HL-60 (cell line): ENCODE measurements around the gene ZNF583.

Experiments used
- DNase-seq, 2 experiments: peaks; one replicate each; pipeline ENCODE4 v3.0.0-alpha.2; 2010 to 2020; ENCODE audit warnings: low read depth in 1 of 2, low spot score in 1 of 2
- H3K27ac ChIP-seq: fragments of 250-450 bp; sonication (Bioruptor Pico); replicated peaks from 2 replicates; pipeline ENCODE4 v1.5.1; 2020; ENCODE audit warnings: mild to moderate bottlenecking, moderate library complexity
- H3K27me3 ChIP-seq: fragments of 250-450 bp; sonication (Bioruptor Pico); 2 replicates; pipeline ENCODE4 v1.5.1; 2021; ENCODE audit warnings: mild to moderate bottlenecking, moderate library complexity; ENCODE audit not compliant: insufficient read depth, poor library complexity, severe bottlenecking
- H3K4me3 ChIP-seq: replicated peaks from 2 replicates; pipeline ENCODE4 v1.5.1; 2011; ENCODE audit warnings: mild to moderate bottlenecking, control low read depth, low read length; ENCODE audit not compliant: insufficient read depth
- GABPA ChIP-seq: IDR thresholded peaks from 2 replicates; pipeline ENCODE4 v1.6.1; 2012; ENCODE audit warnings: low read depth
- POLR2AphosphoS5 ChIP-seq: IDR thresholded peaks from 2 replicates; pipeline ENCODE4 v1.6.1; 2012; ENCODE audit warnings: low read depth
- SPI1 ChIP-seq: IDR thresholded peaks from 2 replicates; pipeline ENCODE4 v1.6.1; 2012; ENCODE audit warnings: low read depth, mild to moderate bottlenecking, borderline replicate concordance
- TF ChIP-seq, protein P1 (sequence below): IDR thresholded peaks from one replicate; pipeline ENCODE4 v1.5.1; 2011; ENCODE audit warnings: low read length, control low read depth, inconsistent platforms; ENCODE audit not compliant: insufficient read depth
- TF ChIP-seq, protein P2 (sequence below): IDR thresholded peaks from 2 replicates; pipeline ENCODE4 v1.6.1; 2012; ENCODE audit warnings: low read depth; ENCODE audit not compliant: insufficient replicate concordance

ZNF583 gene

DNA sequence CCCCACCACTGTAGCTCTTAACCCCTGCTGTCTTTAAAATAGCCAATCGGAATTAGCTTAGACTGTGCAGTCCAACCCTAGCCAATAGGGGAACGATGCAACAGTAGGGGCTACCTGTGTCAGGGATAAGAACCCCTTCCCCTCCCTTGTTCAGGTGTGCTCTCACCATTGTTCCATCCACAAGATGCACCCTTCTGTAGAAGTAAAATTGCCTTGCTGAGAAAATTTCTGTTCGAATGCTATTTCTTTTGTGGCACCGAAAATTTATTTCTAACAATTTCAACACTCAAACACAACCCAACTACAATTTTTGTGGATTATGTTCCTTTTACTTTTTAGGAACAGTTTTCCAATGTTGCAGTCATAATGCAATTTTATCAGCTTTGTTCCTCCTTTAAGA, 3.6 kb upstream of the ZNF583 start:
- no peak overlapping the region for H3K4me3 ChIP-seq
- no peak for DNase-seq
- H3K27me3 ChIP-seq: no peaks in the 10 kb centered on the region
- no peak overlapping the region for H3K27ac ChIP-seq
- TF ChIP-seq SPI1: no peak
- TF ChIP-seq GABPA: no peak
- TF ChIP-seq, protein P1, sequence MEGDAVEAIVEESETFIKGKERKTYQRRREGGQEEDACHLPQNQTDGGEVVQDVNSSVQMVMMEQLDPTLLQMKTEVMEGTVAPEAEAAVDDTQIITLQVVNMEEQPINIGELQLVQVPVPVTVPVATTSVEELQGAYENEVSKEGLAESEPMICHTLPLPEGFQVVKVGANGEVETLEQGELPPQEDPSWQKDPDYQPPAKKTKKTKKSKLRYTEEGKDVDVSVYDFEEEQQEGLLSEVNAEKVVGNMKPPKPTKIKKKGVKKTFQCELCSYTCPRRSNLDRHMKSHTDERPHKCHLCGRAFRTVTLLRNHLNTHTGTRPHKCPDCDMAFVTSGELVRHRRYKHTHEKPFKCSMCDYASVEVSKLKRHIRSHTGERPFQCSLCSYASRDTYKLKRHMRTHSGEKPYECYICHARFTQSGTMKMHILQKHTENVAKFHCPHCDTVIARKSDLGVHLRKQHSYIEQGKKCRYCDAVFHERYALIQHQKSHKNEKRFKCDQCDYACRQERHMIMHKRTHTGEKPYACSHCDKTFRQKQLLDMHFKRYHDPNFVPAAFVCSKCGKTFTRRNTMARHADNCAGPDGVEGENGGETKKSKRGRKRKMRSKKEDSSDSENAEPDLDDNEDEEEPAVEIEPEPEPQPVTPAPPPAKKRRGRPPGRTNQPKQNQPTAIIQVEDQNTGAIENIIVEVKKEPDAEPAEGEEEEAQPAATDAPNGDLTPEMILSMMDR: no peak

DNA sequence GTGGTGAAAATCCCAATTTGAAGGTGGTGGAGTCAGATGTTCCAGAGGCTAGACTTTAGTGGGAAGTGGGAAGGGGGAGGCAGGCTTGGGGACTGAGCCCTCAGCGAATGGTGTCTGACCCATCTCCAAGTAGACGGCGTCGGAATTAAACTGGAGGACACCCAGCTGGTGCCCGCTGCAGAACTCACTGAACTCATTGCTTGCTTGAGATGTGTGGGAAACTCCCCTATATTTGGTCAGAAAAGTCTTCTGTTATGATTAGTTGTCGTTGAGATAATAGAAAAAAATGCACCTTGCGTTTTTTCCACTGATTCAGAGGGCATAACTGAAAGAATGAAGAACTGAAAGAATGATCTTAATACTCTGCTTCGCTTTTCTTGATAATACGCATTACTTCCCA, 871 bp upstream of the ZNF583 start:
- DNase-seq: no peak
- H3K27ac ChIP-seq: peak overlapping the region; percentile 97
- H3K27me3 ChIP-seq: no peaks in the 10 kb centered on the region
- peak overlapping the region; percentile 82 for H3K4me3 ChIP-seq
- TF ChIP-seq POLR2AphosphoS5 (no peak), SPI1 (no peak), GABPA (no peak)
- TF ChIP-seq, protein P2, sequence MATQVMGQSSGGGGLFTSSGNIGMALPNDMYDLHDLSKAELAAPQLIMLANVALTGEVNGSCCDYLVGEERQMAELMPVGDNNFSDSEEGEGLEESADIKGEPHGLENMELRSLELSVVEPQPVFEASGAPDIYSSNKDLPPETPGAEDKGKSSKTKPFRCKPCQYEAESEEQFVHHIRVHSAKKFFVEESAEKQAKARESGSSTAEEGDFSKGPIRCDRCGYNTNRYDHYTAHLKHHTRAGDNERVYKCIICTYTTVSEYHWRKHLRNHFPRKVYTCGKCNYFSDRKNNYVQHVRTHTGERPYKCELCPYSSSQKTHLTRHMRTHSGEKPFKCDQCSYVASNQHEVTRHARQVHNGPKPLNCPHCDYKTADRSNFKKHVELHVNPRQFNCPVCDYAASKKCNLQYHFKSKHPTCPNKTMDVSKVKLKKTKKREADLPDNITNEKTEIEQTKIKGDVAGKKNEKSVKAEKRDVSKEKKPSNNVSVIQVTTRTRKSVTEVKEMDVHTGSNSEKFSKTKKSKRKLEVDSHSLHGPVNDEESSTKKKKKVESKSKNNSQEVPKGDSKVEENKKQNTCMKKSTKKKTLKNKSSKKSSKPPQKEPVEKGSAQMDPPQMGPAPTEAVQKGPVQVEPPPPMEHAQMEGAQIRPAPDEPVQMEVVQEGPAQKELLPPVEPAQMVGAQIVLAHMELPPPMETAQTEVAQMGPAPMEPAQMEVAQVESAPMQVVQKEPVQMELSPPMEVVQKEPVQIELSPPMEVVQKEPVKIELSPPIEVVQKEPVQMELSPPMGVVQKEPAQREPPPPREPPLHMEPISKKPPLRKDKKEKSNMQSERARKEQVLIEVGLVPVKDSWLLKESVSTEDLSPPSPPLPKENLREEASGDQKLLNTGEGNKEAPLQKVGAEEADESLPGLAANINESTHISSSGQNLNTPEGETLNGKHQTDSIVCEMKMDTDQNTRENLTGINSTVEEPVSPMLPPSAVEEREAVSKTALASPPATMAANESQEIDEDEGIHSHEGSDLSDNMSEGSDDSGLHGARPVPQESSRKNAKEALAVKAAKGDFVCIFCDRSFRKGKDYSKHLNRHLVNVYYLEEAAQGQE: no peak
- TF ChIP-seq, protein P1: no peak

DNA sequence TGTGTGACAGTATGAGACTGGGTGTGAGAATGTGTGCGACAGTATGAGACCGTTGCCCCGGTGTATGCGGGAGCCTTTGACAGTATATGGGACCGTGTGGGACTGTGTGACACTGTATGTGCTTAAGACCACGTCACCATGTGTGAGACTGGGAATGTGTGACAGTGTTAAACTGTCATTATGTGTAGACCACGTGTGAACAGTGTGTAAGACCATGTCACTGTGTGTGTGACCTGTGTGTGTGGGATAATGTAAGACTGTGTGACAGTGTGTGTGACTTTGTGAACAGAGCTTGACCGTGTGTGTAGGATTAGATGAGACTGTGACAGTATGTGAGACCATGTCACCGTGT, 549 bp downstream of the ZNF583 start:
- TF ChIP-seq POLR2AphosphoS5 (no peak), GABPA (no peak)
- TF ChIP-seq, protein P1: no peak
- TF ChIP-seq, protein P2: no peak
- H3K27me3 ChIP-seq: no peaks in the 10 kb centered on the region
- H3K27ac ChIP-seq: peak overlapping the region; percentile 97
- peak overlapping the region; percentile 82 for H3K4me3 ChIP-seq
- DNase-seq: peak in 1 of 2 experiments; percentile 8

DNA sequence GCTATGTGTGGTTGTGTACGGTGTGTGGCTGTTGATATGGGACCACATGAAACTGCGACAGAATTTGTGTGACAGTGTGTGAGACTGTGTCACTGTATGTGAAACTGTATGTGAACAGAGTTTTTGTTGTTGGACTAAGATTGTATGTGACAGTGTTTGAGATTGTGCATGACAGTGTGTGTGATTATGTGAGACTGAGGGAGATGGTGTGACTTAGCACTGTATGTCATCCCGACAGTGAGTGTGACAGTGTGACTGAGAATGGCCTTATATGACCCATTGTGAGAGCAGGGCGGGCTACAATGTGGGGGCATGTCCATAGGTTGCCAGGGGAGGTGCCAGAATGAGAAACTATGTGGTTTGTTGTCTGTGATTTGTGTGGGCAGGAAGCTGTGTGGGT, 930 bp downstream of the ZNF583 start:
- no peak for DNase-seq
- peak overlapping the region; percentile 82; the same call in 1 of the 2 replicates for H3K4me3 ChIP-seq
- no peak overlapping the region; the same call in 1 of the 2 replicates for H3K27ac ChIP-seq
- TF ChIP-seq, protein P1: no peak
- TF ChIP-seq SPI1 (no peak), GABPA (no peak), POLR2AphosphoS5 (no peak)
- TF ChIP-seq, protein P2: no peak
- H3K27me3 ChIP-seq: no peaks in the 10 kb centered on the region
